Hepatocyte (in vitro differentiated cells): ENCODE data around the gene ATP6V1F. TPM values are rescaled to one million over a fixed set of nuclear protein-coding genes. Genes with fewer than 3 reads are reported as not detected.

Experiments used
- DNase-seq: peaks from one replicate; pipeline ENCODE4 v3.0.0-alpha.2; 2016; ENCODE audit warnings: low spot score
- H2AFZ ChIP-seq: fragments of 200-600 bp; sonication (generic); 2 replicates; pipeline ENCODE4 v1.6.0; 2016; ENCODE audit warnings: antibody characterized with exemption, mild to moderate bottlenecking
- H3K27ac ChIP-seq: fragments of 200-600 bp; sonication (generic); 2 replicates; pipeline ENCODE4 v1.5.1; 2016; ENCODE audit warnings: mild to moderate bottlenecking
- H3K27me3 ChIP-seq: fragments of 200-600 bp; sonication (generic); 2 replicates; pipeline ENCODE4 v1.6.1; 2016
- H3K36me3 ChIP-seq: fragments of 200-600 bp; sonication (generic); replicated peaks from 2 replicates; pipeline ENCODE4 v1.5.1; 2016; ENCODE audit warnings: low read depth; ENCODE audit not compliant: insufficient read depth
- H3K4me1 ChIP-seq: fragments of 200-600 bp; sonication (generic); 2 replicates; pipeline ENCODE4 v1.5.1; 2016; ENCODE audit warnings: mild to moderate bottlenecking, moderate library complexity; ENCODE audit not compliant: insufficient read depth
- H3K4me2 ChIP-seq: fragments of 200-600 bp; sonication (generic); 2 replicates; pipeline ENCODE4 v1.6.0; 2016
- H3K4me3 ChIP-seq: fragments of 200-600 bp; sonication (generic); 2 replicates; pipeline ENCODE4 v1.5.1; 2016; ENCODE audit warnings: mild to moderate bottlenecking
- H3K79me2 ChIP-seq: fragments of 200-600 bp; sonication (generic); 2 replicates; pipeline ENCODE4 v1.6.0; 2017; ENCODE audit warnings: mild to moderate bottlenecking
- H3K9me2 ChIP-seq: fragments of 200-600 bp; sonication (generic); replicated peaks from 2 replicates; pipeline ENCODE4 v1.6.0; 2017; ENCODE audit warnings: mild to moderate bottlenecking; ENCODE audit not compliant: insufficient read depth
- H3K9me3 ChIP-seq: fragments of 200-600 bp; sonication (generic); 2 replicates; pipeline ENCODE4 v1.5.1; 2016; ENCODE audit warnings: low read depth, mild to moderate bottlenecking
- H4K20me1 ChIP-seq: fragments of 200-600 bp; sonication (generic); 2 replicates; pipeline ENCODE4 v1.6.0; 2016; ENCODE audit warnings: mild to moderate bottlenecking; ENCODE audit not compliant: insufficient read depth, poor library complexity, severe bottlenecking
- EZH2 ChIP-seq: fragments of 200-600 bp; sonication (generic); IDR thresholded peaks from 2 replicates; pipeline ENCODE4 v1.6.1; 2016; ENCODE audit warnings: antibody characterized with exemption, mild to moderate bottlenecking, borderline replicate concordance
- EZH2phosphoT487 ChIP-seq: fragments of 200-600 bp; sonication (generic); IDR thresholded peaks from one replicate; pipeline ENCODE4 v1.6.1; 2018; ENCODE audit warnings: antibody characterized with exemption, mild to moderate bottlenecking, low read depth, moderate library complexity; ENCODE audit not compliant: unreplicated experiment, severe bottlenecking
- WGBS: methylation state at CpG from one replicate; pipeline ENCODE4 v1.1.6; 2016; ENCODE audit warnings: low lambda C conversion rate; ENCODE audit errors: missing lambda C conversion rate; 5-methylcytosine and 5-hydroxymethylcytosine counted together
- polyA plus RNA-seq: library from polyadenylated mRNA; unstranded; fragments of >200 nt; fragmentation: Nextera tagmentation; extraction: Ambion mirVana; gene quantifications from 2 replicates; pipeline ENCODE4 v1.2.1, GENCODE V29; 2016
- total RNA-seq: library from RNA; depleted of rRNA; stranded (reverse); fragments of >200 nt; gene quantifications from 2 replicates; pipeline ENCODE4 v1.2.3, GENCODE V29; 2014
- TF ChIP-seq, protein P1 (sequence below): fragments of 200-600 bp; sonication (generic); IDR thresholded peaks from 2 replicates; pipeline ENCODE4 v1.5.1; 2016; ENCODE audit warnings: antibody characterized with exemption, mild to moderate bottlenecking; ENCODE audit not compliant: poor library complexity

Gene ATP6V1F
- total and polyA plus RNA-seq, 2 experiments from 2014 or later = 184 to 422 TPM

DNA sequence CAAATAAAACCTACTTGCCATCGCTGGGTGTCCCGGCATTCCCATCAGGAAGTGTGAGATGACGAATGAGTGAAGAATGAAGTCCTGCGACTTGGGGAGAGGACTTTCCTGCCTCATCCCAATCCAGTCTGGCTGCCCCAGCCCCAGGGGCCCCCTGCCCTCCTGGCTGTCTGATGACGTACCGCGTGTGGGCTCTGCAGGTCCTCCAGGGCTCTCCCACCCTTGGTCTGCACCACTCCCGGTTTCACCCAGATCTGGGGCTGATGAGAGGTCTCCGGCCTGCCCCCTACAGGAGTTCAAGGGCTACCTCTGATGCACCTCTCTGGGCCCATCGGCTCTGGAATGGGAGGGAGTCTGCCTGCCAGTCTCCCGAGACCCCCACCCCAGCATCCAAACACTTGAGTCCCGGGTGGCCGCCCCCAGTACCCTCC, 9.8 kb downstream of the ATP6V1F start:
- no peaks in the 10 kb centered on the region for H3K9me3 ChIP-seq
- H3K27me3 ChIP-seq = peaks cover 7% of the 10 kb centered on the region
- H3K4me2 ChIP-seq = no peak overlapping the region
- H2AFZ ChIP-seq = no peak overlapping the region
- 59% methylated on average over 9 of the region's 13 CpGs for WGBS
- H3K9me2 ChIP-seq = no peaks in the 10 kb centered on the region
- no peak for DNase-seq
- TF ChIP-seq, protein P1, sequence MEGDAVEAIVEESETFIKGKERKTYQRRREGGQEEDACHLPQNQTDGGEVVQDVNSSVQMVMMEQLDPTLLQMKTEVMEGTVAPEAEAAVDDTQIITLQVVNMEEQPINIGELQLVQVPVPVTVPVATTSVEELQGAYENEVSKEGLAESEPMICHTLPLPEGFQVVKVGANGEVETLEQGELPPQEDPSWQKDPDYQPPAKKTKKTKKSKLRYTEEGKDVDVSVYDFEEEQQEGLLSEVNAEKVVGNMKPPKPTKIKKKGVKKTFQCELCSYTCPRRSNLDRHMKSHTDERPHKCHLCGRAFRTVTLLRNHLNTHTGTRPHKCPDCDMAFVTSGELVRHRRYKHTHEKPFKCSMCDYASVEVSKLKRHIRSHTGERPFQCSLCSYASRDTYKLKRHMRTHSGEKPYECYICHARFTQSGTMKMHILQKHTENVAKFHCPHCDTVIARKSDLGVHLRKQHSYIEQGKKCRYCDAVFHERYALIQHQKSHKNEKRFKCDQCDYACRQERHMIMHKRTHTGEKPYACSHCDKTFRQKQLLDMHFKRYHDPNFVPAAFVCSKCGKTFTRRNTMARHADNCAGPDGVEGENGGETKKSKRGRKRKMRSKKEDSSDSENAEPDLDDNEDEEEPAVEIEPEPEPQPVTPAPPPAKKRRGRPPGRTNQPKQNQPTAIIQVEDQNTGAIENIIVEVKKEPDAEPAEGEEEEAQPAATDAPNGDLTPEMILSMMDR = no peak
- TF ChIP-seq EZH2phosphoT487 = no peak
- TF ChIP-seq EZH2 = no peak
- peaks cover 3% of the 10 kb centered on the region for H3K79me2 ChIP-seq
- H3K4me1 ChIP-seq = peaks cover 15% of the 10 kb centered on the region
- H3K36me3 ChIP-seq = no peaks in the 10 kb centered on the region
- no peak overlapping the region for H3K4me3 ChIP-seq
- H3K27ac ChIP-seq = no peak overlapping the region
- peaks cover 18% of the 10 kb centered on the region for H4K20me1 ChIP-seq

DNA sequence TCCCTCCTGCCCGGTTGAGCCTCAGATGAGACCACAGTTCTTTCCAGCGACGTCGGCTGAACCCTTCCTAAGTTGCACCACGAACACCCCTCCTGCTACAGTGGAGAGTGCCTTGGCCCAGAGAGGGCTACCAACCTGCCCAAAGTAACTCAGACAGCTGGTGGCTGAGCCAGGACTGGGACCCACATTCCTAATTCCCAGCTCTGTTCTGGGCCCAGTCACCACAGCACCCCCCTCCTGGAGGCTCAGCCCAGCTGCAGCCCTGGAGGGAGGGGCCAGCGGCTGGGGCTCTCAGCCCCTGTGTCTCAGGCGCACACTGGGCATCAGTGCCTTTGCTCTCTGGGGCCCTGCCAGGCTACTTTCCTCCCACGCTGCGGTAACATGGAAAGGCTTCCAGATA, 10.6 kb downstream of the ATP6V1F start:
- Histone ChIP-seq H4K20me1 (peaks cover 10% of the 10 kb centered on the region), H3K36me3 (no peaks in the 10 kb centered on the region), H3K27me3 (peaks cover 7% of the 10 kb centered on the region), H3K4me3 (no peak overlapping the region), H3K4me2 (no peak overlapping the region), H3K9me3 (no peaks in the 10 kb centered on the region), H3K9me2 (no peaks in the 10 kb centered on the region), H2AFZ (no peak overlapping the region), H3K27ac (no peak overlapping the region), H3K4me1 (peaks cover 8% of the 10 kb centered on the region), H3K79me2 (no peaks in the 10 kb centered on the region)
- 87% methylated on average over 9 of the region's 9 CpGs for WGBS
- TF ChIP-seq EZH2 = no peak
- TF ChIP-seq, protein P1 = no peak
- TF ChIP-seq EZH2phosphoT487 = no peak
- DNase-seq = no peak

DNA sequence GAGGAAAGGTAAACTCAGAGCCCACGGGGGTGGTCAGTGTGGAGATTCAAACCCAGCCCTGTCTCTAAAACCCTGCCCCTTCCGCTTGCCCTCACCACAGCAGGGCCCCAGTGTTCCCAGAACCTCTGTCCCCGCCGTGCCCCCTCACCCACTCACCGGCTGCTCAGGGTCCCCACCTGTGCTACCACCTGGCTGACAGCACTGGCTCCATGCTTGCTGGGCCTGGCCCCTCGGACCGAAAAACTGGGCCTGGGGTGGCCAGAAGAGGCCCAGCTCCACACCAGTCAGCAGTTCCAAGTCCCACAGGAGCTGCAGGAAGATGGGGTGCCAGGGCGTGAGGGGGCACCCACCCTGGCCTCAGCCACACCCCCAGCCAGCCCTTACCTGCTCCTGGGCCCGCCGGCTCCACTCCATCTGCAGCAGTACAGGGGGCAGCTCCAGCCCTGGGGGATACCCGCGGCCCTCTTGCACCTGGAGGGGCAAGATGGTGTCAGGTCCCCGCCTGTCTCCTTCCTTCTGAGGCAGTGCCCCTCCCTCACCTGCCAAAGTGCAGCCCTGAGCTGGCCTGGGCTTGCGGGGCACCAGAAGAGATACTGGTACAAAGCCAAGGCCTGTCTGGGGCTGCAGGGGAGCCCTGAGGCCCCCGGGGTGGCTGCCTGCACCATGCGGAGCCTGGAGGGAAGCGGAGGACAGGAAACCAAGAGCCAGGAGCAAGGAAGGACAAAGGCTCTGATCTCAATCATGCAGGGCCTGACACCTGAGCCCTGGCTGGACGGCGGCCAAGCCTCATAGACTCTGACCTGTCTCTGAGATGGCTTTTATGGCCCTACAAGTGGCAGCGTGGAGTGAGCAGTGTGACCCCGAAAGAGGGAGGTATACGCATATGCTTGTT, 11.7 kb downstream of the ATP6V1F start:
- H3K4me2 ChIP-seq = no peak overlapping the region
- H3K9me3 ChIP-seq = no peaks in the 10 kb centered on the region
- H3K36me3 ChIP-seq = no peaks in the 10 kb centered on the region
- H2AFZ ChIP-seq = no peak overlapping the region
- peak; percentile 52 for DNase-seq
- no peak overlapping the region for H3K27ac ChIP-seq
- H3K4me3 ChIP-seq = no peak overlapping the region
- H3K4me1 ChIP-seq = no peaks in the 10 kb centered on the region
- peaks cover 7% of the 10 kb centered on the region for H3K27me3 ChIP-seq
- TF ChIP-seq EZH2phosphoT487 = no peak
- TF ChIP-seq EZH2 = no peak
- TF ChIP-seq, protein P1 = no peak
- H3K79me2 ChIP-seq = no peaks in the 10 kb centered on the region
- no peaks in the 10 kb centered on the region for H4K20me1 ChIP-seq
- no peaks in the 10 kb centered on the region for H3K9me2 ChIP-seq
- 80% methylated on average over 20 of the region's 22 CpGs for WGBS
